Ascending aorta (tissue), 2 donors: ENCODE measurements around the gene CALHM3. TPM values are rescaled to one million over a fixed set of nuclear protein-coding genes. Genes with fewer than 3 reads are reported as not detected.
"Not testable (repeated sequence)": the region's sequence is repeated elsewhere in the genome, so short reads cannot be mapped to it uniquely, and the experiment has no call there.

Source experiments
- DNase-seq, 2 donors: peaks; one replicate each; pipeline ENCODE4 v3.0.0-alpha.2; 2019; ENCODE audit warnings: low spot score in 2 of 2
- H3K27ac ChIP-seq, 2 donors: fragments of 200-600 bp; sonication (generic); one replicate each; pipeline ENCODE4 v1.5.1; 2016 to 2017; ENCODE audit warnings: mild to moderate bottlenecking in 1 of 2
- H3K27me3 ChIP-seq: fragments of 200-600 bp; sonication (generic); one replicate; pipeline ENCODE4 v1.5.1; 2017
- H3K36me3 ChIP-seq, 2 donors: fragments of 200-600 bp; sonication (generic); one replicate each; pipeline ENCODE4 v1.5.1; 2016
- H3K4me1 ChIP-seq, 2 donors: fragments of 200-600 bp; sonication (generic); one replicate each; pipeline ENCODE4 v1.5.1; 2016 to 2017; ENCODE audit warnings: mild to moderate bottlenecking in 1 of 2
- H3K4me3 ChIP-seq, 2 donors: fragments of 200-600 bp; sonication (generic); one replicate each; pipeline ENCODE4 v1.5.1; 2016 to 2017; ENCODE audit warnings: mild to moderate bottlenecking in 1 of 2
- H3K9me3 ChIP-seq, 2 donors: fragments of 200-600 bp; sonication (generic); one replicate each; pipeline ENCODE4 v1.5.1; 2016
- intact Hi-C: fragments of 100-400 bp; cut with DNase I; formaldehyde crosslinking; loops from one replicate; pipeline ENCODE4 v1.15.1; 2023
- total RNA-seq: library from RNA; depleted of rRNA; stranded (reverse); fragments of >200 nt; gene quantifications from one replicate; pipeline ENCODE4 v1.1.0, GENCODE V29; 2016
- TF ChIP-seq, protein P1 (sequence below), 3 experiments: fragments of 200-600 bp in 2 of 3; fragments of 450-650 bp in 1 of 3; sonication (generic) in 2 of 3; IDR thresholded peaks; one replicate each; pipeline ENCODE4 v1.5.1; 2016 to 2019; ENCODE audit warnings: antibody characterized with exemption in 3 of 3, mild to moderate bottlenecking in 1 of 3, moderate library complexity in 1 of 3

CALHM3 gene, protein sequence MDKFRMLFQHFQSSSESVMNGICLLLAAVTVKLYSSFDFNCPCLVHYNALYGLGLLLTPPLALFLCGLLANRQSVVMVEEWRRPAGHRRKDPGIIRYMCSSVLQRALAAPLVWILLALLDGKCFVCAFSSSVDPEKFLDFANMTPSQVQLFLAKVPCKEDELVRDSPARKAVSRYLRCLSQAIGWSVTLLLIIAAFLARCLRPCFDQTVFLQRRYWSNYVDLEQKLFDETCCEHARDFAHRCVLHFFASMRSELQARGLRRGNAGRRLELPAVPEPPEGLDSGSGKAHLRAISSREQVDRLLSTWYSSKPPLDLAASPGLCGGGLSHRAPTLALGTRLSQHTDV
- total RNA-seq: not detected

DNA sequence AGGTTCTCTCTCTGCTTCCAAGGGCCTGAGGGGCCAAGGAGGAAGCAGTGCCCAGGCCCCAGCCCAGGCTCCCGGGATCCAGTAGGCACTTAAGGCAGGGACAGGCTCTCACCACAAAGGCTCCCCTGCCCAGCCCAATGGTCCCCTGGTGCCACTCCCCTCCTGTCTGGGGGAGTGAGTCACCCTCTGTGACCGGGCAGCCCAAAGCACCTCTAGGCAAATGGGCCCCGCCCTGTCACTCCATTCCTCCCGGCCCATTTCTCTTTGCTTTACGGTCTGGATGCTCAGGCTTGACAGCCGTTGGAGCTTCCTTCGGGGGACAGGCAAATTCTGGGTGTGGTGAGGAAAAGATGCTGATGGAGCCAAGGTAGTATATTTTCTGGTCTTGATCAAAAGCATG is at the start of gene CALHM3:
CALHM3 (minus strand) TSS at position 106 of the 400 bp plus-strand sequence. CDS start 208 bp downstream, outside the sequence.
- no peaks in the 10 kb centered on the region for H3K9me3 ChIP-seq
- TF ChIP-seq, protein P1, sequence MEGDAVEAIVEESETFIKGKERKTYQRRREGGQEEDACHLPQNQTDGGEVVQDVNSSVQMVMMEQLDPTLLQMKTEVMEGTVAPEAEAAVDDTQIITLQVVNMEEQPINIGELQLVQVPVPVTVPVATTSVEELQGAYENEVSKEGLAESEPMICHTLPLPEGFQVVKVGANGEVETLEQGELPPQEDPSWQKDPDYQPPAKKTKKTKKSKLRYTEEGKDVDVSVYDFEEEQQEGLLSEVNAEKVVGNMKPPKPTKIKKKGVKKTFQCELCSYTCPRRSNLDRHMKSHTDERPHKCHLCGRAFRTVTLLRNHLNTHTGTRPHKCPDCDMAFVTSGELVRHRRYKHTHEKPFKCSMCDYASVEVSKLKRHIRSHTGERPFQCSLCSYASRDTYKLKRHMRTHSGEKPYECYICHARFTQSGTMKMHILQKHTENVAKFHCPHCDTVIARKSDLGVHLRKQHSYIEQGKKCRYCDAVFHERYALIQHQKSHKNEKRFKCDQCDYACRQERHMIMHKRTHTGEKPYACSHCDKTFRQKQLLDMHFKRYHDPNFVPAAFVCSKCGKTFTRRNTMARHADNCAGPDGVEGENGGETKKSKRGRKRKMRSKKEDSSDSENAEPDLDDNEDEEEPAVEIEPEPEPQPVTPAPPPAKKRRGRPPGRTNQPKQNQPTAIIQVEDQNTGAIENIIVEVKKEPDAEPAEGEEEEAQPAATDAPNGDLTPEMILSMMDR (IDR thresholded peaks at IDR 0.05): no peak
- DNase-seq: no peak
- intact Hi-C loops: no loop called here
- H3K4me3 ChIP-seq: no peak within 1 kb of the TSS
- no peak within 1 kb of the TSS for H3K27ac ChIP-seq
- H3K27me3 ChIP-seq: no peaks in the 10 kb centered on the region
- no peaks in the 10 kb centered on the region for H3K4me1 ChIP-seq
- no peaks in the 10 kb centered on the region for H3K36me3 ChIP-seq

DNA sequence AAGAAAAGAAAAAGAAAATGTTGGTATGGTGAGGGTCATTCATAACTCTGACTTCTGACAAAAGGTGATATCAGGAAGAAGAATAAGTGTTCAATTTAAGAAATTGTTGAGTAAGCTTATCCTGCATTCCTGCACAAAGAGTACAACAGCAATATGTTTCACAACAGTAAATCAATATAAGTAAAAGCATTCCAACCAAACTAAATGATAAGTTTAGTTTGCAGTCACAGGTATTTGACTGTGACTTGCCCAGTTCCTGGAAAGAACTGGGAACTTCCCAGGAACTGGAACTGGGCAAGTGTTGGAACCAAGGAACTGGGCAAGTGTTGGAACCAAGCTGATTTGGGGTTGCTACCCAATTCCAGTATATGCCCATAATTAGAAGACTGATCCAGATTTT is 49.5 kb upstream of the CALHM3 start:
- H3K4me1 ChIP-seq: no peaks in the 10 kb centered on the region
- TF ChIP-seq, protein P1 (IDR thresholded peaks at IDR 0.05): no peak

DNA sequence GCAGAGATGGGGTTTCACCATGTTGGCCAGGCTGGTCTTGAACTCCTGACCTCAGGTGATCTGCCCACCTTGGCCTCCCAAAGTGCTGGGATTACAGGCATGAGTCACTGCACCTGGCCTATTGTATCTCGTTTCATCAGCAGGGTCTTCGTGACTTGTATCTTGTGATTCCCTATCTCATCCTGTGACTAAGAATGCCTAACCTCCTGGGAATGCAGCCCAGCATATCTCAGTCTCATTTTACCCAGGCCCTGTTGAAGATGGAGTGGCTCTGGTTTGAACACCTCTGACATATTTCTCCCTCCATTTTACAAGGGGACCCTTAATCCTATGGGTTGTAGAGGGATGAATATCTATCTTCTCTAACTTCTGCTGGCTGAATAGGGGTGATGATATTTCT is 48.4 kb upstream of the CALHM3 start:
- H3K4me1 ChIP-seq, H3K27ac ChIP-seq, H3K4me3 ChIP-seq, H3K27me3 ChIP-seq, H3K9me3 ChIP-seq, intact Hi-C loops, H3K36me3 ChIP-seq: not testable (repeated sequence)
- DNase-seq: peak in 1 of 2 donors; percentile 28

More for the DNA sequence above, 49.5 kb upstream of the CALHM3 start:
- Histone ChIP-seq H3K4me3 (no peak overlapping the region), H3K27me3 (no peaks in the 10 kb centered on the region), H3K27ac (no peak overlapping the region), H3K9me3 (no peaks in the 10 kb centered on the region), H3K36me3 (no peaks in the 10 kb centered on the region)
- intact Hi-C loops: no loop called here
- no peak for DNase-seq

DNA sequence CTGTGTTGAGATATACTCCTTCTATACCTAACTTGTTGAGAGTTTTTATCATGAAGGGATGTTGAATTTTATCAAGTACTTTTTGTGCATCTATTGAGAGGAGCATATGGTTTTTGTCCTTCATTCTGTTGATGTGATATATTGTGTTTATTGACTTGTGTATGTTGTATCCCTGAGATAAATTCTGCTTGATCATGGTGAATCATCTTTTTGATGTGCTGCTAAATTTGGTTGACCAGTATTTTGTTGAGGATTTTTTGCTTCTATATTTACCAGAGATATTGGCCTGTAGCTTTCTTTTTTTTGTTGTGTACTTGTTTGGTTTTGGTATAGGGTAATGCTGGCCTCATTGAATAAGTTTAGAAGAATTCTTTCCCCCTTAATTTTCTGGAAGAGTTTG is 46.9 kb upstream of the CALHM3 start:
- no peaks in the 10 kb centered on the region for H3K27me3 ChIP-seq
- H3K4me3 ChIP-seq: no peak overlapping the region
- TF ChIP-seq, protein P1 (IDR thresholded peaks at IDR 0.05): no peak
- H3K4me1 ChIP-seq: no peaks in the 10 kb centered on the region
- no peaks in the 10 kb centered on the region for H3K36me3 ChIP-seq
- intact Hi-C loops: no loop called here
- H3K27ac ChIP-seq: no peak overlapping the region
- H3K9me3 ChIP-seq: no peaks in the 10 kb centered on the region
- DNase-seq: no peak

DNA sequence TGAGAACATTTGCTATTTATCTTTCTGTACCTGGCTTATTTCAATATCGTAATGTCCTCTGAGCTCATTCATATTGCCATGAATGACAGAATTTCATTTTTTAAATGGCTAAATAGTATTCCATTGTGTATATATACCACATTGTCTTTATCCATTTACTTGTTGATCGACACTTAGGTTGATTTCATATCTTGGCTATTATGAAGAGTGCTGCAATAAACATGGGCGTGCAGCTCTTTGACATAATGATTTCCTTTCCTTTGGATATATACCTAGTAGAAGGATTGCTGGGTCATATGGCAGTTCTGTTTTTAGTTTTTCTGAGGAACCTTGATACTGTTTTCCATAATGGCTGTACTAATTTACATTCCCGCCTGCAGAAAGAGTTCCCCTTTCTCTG is 44.6 kb upstream of the CALHM3 start:
- intact Hi-C loops: no loop called here
- no peaks in the 10 kb centered on the region for H3K27me3 ChIP-seq
- no peak for DNase-seq
- no peaks in the 10 kb centered on the region for H3K4me1 ChIP-seq
- no peak overlapping the region for H3K4me3 ChIP-seq
- no peaks in the 10 kb centered on the region for H3K9me3 ChIP-seq
- TF ChIP-seq, protein P1 (IDR thresholded peaks at IDR 0.05): no peak
- H3K27ac ChIP-seq: no peak overlapping the region
- no peaks in the 10 kb centered on the region for H3K36me3 ChIP-seq

DNA sequence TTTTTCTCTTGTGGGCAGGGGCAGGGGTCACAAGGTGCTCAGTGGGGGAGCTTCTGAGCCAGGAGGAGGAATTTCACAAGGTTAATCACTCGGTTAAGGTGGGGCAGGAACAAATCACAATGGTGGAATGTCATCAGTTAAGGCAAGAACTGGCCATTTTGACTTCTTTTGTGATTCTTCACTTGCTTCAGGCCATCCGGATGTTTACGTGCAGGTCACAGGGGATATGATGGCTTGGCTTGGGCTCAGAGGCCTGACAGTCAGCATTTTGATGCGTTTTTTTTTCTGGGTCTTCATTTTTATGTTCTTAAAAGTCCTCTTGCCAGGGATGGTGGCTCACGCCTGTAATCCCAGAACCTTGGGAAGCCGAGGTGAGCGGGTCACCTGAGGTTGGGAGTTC is 43.0 kb upstream of the CALHM3 start:
- H3K27me3 ChIP-seq, H3K4me3 ChIP-seq, H3K9me3 ChIP-seq, DNase-seq, H3K27ac ChIP-seq, H3K36me3 ChIP-seq, H3K4me1 ChIP-seq, intact Hi-C loops: not testable (repeated sequence)

DNA sequence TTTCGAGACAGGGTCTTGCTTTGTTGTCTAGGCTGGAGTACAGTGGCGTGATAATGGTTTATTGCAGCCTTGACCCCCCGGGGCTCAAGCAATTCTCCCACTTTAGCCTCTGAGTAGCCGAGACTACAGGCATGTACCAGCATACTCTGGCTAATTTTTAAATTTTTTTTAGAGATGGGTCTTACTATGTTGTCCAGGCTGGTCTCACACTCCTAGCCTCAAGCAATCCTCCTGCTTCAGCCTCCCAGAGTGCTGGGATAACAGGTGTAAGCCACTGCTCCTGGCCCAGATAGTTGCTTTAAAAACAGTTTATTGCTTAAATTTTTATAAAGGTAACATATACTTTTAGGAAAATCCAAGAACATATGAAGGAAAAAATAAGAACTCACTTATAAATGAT is 40.8 kb upstream of the CALHM3 start:
- H3K27me3 ChIP-seq: no peaks in the 10 kb centered on the region
- no peaks in the 10 kb centered on the region for H3K4me1 ChIP-seq
- DNase-seq: no peak
- no peak overlapping the region for H3K27ac ChIP-seq
- intact Hi-C loops: no loop called here
- H3K9me3 ChIP-seq: no peaks in the 10 kb centered on the region
- TF ChIP-seq, protein P1 (IDR thresholded peaks at IDR 0.05): no peak
- H3K36me3 ChIP-seq: no peaks in the 10 kb centered on the region
- H3K4me3 ChIP-seq: no peak overlapping the region
